HEK293 (cell line): ENCODE measurements around the gene LAYN.

Experiments used
- ZBTB7A ChIP-seq: fragments of 450-650 bp; formaldehyde crosslinking; IDR thresholded peaks from 2 replicates; pipeline ENCODE4 v1.5.1; 2016; ENCODE audit warnings: low read depth, missing biosample characterization, missing genetic modification characterization
- ZNF274 ChIP-seq, 2 experiments: fragments of 200-500 bp in 1 of 2; fragments of 450-650 bp in 1 of 2; sonication (Bioruptor generic) in 1 of 2; formaldehyde crosslinking in 1 of 2; IDR thresholded peaks; 2 replicates each; pipeline versions ENCODE4 v1.5.1 to v1.6.1; 2014 to 2016; ENCODE audit warnings: borderline replicate concordance in 1 of 2, inconsistent platforms in 1 of 2, low read length in 1 of 2, missing biosample characterization in 1 of 2, missing genetic modification characterization in 1 of 2
- TF ChIP-seq, protein P1 (sequence below): fragments of 450-650 bp; formaldehyde crosslinking; IDR thresholded peaks from 2 replicates; pipeline ENCODE4 v1.5.1; 2016; ENCODE audit warnings: missing biosample characterization, missing genetic modification characterization
- TF ChIP-seq, protein P2 (sequence below): fragments of 450-650 bp; formaldehyde crosslinking; IDR thresholded peaks from 2 replicates; pipeline ENCODE4 v1.5.1; 2017; ENCODE audit warnings: missing biosample characterization, mild to moderate bottlenecking, missing genetic modification characterization, moderate library complexity

- no peak for TF ChIP-seq ZBTB7A (tag by site-specific recombination)
- TF ChIP-seq, protein P1, sequence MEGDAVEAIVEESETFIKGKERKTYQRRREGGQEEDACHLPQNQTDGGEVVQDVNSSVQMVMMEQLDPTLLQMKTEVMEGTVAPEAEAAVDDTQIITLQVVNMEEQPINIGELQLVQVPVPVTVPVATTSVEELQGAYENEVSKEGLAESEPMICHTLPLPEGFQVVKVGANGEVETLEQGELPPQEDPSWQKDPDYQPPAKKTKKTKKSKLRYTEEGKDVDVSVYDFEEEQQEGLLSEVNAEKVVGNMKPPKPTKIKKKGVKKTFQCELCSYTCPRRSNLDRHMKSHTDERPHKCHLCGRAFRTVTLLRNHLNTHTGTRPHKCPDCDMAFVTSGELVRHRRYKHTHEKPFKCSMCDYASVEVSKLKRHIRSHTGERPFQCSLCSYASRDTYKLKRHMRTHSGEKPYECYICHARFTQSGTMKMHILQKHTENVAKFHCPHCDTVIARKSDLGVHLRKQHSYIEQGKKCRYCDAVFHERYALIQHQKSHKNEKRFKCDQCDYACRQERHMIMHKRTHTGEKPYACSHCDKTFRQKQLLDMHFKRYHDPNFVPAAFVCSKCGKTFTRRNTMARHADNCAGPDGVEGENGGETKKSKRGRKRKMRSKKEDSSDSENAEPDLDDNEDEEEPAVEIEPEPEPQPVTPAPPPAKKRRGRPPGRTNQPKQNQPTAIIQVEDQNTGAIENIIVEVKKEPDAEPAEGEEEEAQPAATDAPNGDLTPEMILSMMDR, result no peak
- TF ChIP-seq ZNF274 (IDR thresholded peaks at IDR 0.05; ENCODE audit: low read length), result no peak
- no peak for TF ChIP-seq ZNF274 (tag by site-specific recombination; IDR thresholded peaks at IDR 0.05; ENCODE audit: borderline replicate concordance)
- TF ChIP-seq, protein P2, sequence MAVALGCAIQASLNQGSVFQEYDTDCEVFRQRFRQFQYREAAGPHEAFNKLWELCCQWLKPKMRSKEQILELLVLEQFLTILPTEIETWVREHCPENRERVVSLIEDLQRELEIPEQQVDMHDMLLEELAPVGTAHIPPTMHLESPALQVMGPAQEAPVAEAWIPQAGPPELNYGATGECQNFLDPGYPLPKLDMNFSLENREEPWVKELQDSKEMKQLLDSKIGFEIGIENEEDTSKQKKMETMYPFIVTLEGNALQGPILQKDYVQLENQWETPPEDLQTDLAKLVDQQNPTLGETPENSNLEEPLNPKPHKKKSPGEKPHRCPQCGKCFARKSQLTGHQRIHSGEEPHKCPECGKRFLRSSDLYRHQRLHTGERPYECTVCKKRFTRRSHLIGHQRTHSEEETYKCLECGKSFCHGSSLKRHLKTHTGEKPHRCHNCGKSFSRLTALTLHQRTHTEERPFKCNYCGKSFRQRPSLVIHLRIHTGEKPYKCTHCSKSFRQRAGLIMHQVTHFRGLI (tag by site-specific recombination), result no peak
Measured at GRCh38 chr11:111585371-111585770, 44.9 kb downstream of the LAYN start.
